SH-SY5Y (cell line): ENCODE data around the gene ZDHHC11B.

Experiments
- GATA2 ChIP-seq: IDR thresholded peaks from 2 replicates; pipeline ENCODE4 v1.6.1; 2011; ENCODE audit warnings: mild to moderate bottlenecking, low read depth, low read length
- GATA3 ChIP-seq: IDR thresholded peaks from 2 replicates; pipeline ENCODE4 v1.6.1; 2011; ENCODE audit warnings: low read depth, mild to moderate bottlenecking, low read length, moderate library complexity

The ZDHHC11B gene

GRCh38 chr5:675871-676698 lies 108.4 kb downstream of the ZDHHC11B start:
- no peak for TF ChIP-seq GATA2
- TF ChIP-seq GATA3, result no peak

GRCh38 chr5:675111-675870 lies 109.2 kb downstream of the ZDHHC11B start:
- TF ChIP-seq GATA2, result no peak
- no peak for TF ChIP-seq GATA3

- TF ChIP-seq GATA3, result no peak
- TF ChIP-seq GATA2, result no peak
These were observed 109.9 kb downstream of the ZDHHC11B start for GRCh38 chr5:674630-675011.

GRCh38 chr5:673831-674629 lies 110.5 kb downstream of the ZDHHC11B start:
- no peak for TF ChIP-seq GATA2
- no peak for TF ChIP-seq GATA3

- TF ChIP-seq GATA2 (no peak), GATA3 (no peak)
These were observed 111.2 kb downstream of the ZDHHC11B start for GRCh38 chr5:673161-673830.

- TF ChIP-seq GATA2 (no peak), GATA3 (no peak)
These were observed 112.0 kb downstream of the ZDHHC11B start for GRCh38 chr5:672329-673160.

GRCh38 chr5:671459-672328 lies 112.8 kb downstream of the ZDHHC11B start:
- TF ChIP-seq GATA2 (no peak), GATA3 (no peak)

GRCh38 chr5:670396-671270 lies 113.9 kb downstream of the ZDHHC11B start:
- TF ChIP-seq GATA3, result no peak
- TF ChIP-seq GATA2, result no peak

GRCh38 chr5:669842-670395 lies 114.6 kb downstream of the ZDHHC11B start:
- TF ChIP-seq GATA2 (no peak), GATA3 (no peak)

GRCh38 chr5:669111-669841 lies 115.3 kb downstream of the ZDHHC11B start:
- TF ChIP-seq GATA2, result no peak
- no peak for TF ChIP-seq GATA3
